Measurements from ENCODE around the gene ZFP82. TPM values are rescaled to one million over a fixed set of nuclear protein-coding genes. Genes with fewer than 3 reads are reported as not detected.

The ZFP82 gene
- polyA plus RNA-seq, 1 donor (not counting 4 experiments of a cell fraction or from before 2014, with no cell fraction given) = 3.2 TPM

DNA sequence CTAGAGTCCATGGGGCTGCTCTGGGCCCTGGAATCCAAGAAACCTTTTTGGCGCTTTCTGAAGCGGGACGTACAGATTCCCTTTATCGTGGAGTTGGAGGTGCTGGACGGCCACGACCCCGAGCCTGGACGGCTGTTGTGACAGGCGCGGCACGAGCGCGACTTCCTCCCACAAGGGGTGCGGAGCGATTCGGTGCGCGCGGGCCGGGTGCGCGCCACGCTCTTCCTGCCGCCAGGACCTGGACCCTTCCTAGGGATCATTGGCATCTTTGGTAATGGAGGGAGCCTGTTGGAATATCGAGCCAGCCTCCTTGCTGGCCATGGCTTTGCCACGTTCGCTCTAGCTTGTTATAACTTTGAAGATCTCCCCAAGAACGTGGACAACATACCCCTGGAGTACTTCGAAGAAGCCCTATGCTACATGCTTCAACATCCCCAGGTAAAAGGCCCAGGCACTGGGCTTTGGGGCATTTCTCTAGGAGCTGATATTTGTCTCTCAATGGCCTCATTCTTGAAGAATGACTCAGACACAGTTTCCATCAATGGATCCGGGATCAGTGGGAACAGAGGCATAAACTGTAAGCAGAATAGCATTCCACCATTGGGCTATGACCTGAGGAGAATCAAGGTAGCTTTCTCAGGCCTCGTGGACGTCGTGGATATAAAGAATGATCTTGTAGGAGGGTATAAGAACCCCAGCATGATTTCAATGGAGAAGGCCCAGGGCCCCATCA, 3.5 kb upstream of the ZFP82 start:
- H2AFZ ChIP-seq (ENCODE audit: control insufficient read depth, low read length) = peak overlapping the region; percentile 37
- H3K4me3 ChIP-seq (ENCODE audit: control insufficient read depth in 2 of 3, extremely low read depth in 1 of 3, insufficient read depth in 2 of 3, low read depth in 1 of 3, low read length in 3 of 3) = peak overlapping the region in 1 of 3 experiments; percentile 27
- dilution Hi-C loops (cut with MboI; ENCODE audit: extremely low pct_ligation_motif_present, low sequenced_read_pairs) = no loop called here
- H3K27me3 ChIP-seq (ENCODE audit: control insufficient read depth, extremely low read depth, insufficient read depth, low read length) = peaks cover 7% of the 10 kb centered on the region
- no peaks in the 10 kb centered on the region for H3K36me3 ChIP-seq (ENCODE audit: control insufficient read depth in 2 of 2, extremely low read depth in 1 of 2, insufficient read depth in 2 of 2, low read length in 2 of 2)
- FAIRE-seq (peak; percentile 39), DNase-seq (ENCODE audit: low read depth, low spot score) (no peak)
- peak overlapping the region; percentile 37 for H3K4me2 ChIP-seq (ENCODE audit: control insufficient read depth, extremely low read depth, insufficient read depth, low read depth, low read length)
- H3K4me1 ChIP-seq (ENCODE audit: control insufficient read depth, extremely low read depth, insufficient read depth, low read length) = peaks cover 8% of the 10 kb centered on the region
- H3K27ac ChIP-seq (ENCODE audit: control insufficient read depth, insufficient read depth, low read length) = no peak overlapping the region
- no peaks in the 10 kb centered on the region for H4K20me1 ChIP-seq (ENCODE audit: control insufficient read depth, extremely low read depth, insufficient read depth, low read length)
- no peaks in the 10 kb centered on the region for H3K9me1 ChIP-seq (ENCODE audit: control insufficient read depth, extremely low read depth, insufficient read depth, low read length)
- no peak overlapping the region for H3K9ac ChIP-seq (ENCODE audit: control insufficient read depth, extremely low read depth, insufficient read depth, low read length)
- H3K79me2 ChIP-seq (ENCODE audit: control insufficient read depth, insufficient read depth, low read length) = peaks cover 11% of the 10 kb centered on the region
- peaks cover 7% of the 10 kb centered on the region for H3K9me3 ChIP-seq (ENCODE audit: control insufficient read depth, low read depth, low read length)
- TF ChIP-seq, protein P1, sequence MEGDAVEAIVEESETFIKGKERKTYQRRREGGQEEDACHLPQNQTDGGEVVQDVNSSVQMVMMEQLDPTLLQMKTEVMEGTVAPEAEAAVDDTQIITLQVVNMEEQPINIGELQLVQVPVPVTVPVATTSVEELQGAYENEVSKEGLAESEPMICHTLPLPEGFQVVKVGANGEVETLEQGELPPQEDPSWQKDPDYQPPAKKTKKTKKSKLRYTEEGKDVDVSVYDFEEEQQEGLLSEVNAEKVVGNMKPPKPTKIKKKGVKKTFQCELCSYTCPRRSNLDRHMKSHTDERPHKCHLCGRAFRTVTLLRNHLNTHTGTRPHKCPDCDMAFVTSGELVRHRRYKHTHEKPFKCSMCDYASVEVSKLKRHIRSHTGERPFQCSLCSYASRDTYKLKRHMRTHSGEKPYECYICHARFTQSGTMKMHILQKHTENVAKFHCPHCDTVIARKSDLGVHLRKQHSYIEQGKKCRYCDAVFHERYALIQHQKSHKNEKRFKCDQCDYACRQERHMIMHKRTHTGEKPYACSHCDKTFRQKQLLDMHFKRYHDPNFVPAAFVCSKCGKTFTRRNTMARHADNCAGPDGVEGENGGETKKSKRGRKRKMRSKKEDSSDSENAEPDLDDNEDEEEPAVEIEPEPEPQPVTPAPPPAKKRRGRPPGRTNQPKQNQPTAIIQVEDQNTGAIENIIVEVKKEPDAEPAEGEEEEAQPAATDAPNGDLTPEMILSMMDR (optimal IDR thresholded peaks at IDR 0.05 in 1 of 3, IDR thresholded peaks at IDR 0.05 in 1 of 3, conservative IDR thresholded peaks at IDR 0.05 in 1 of 3; ENCODE audit: extremely low read depth in 1 of 3, insufficient read depth in 2 of 3, low read length in 3 of 3) = no peak
- no peak for TF ChIP-seq EZH2 (IDR thresholded peaks at IDR 0.05; ENCODE audit: low read length)

- H3K4me1 ChIP-seq (ENCODE audit: control insufficient read depth, extremely low read depth, insufficient read depth, low read length) = peaks cover 8% of the 10 kb centered on the region
- H3K9me3 ChIP-seq (ENCODE audit: control insufficient read depth, low read depth, low read length) = peaks cover 7% of the 10 kb centered on the region
- H4K20me1 ChIP-seq (ENCODE audit: control insufficient read depth, extremely low read depth, insufficient read depth, low read length) = no peaks in the 10 kb centered on the region
- H3K36me3 ChIP-seq (ENCODE audit: control insufficient read depth in 2 of 2, extremely low read depth in 1 of 2, insufficient read depth in 2 of 2, low read length in 2 of 2) = no peaks in the 10 kb centered on the region
- H3K4me3 ChIP-seq (ENCODE audit: control insufficient read depth in 2 of 3, extremely low read depth in 1 of 3, insufficient read depth in 2 of 3, low read depth in 1 of 3, low read length in 3 of 3) = peak overlapping the region in 2 of 3 experiments; percentile 8 to 27
- no peak overlapping the region for H3K27ac ChIP-seq (ENCODE audit: control insufficient read depth, insufficient read depth, low read length)
- H2AFZ ChIP-seq (ENCODE audit: control insufficient read depth, low read length) = peak overlapping the region; percentile 37
- H3K9me1 ChIP-seq (ENCODE audit: control insufficient read depth, extremely low read depth, insufficient read depth, low read length) = no peaks in the 10 kb centered on the region
- no peak for DNase-seq (ENCODE audit: low read depth, low spot score)
- peaks cover 7% of the 10 kb centered on the region for H3K27me3 ChIP-seq (ENCODE audit: control insufficient read depth, extremely low read depth, insufficient read depth, low read length)
- FAIRE-seq = no peak
- H3K9ac ChIP-seq (ENCODE audit: control insufficient read depth, extremely low read depth, insufficient read depth, low read length) = no peak overlapping the region
- H3K4me2 ChIP-seq (ENCODE audit: control insufficient read depth, extremely low read depth, insufficient read depth, low read depth, low read length) = peak overlapping the region; percentile 37
- TF ChIP-seq, protein P1 (optimal IDR thresholded peaks at IDR 0.05 in 1 of 3, IDR thresholded peaks at IDR 0.05 in 1 of 3, conservative IDR thresholded peaks at IDR 0.05 in 1 of 3; ENCODE audit: extremely low read depth in 1 of 3, insufficient read depth in 2 of 3, low read length in 3 of 3) = no peak
- TF ChIP-seq EZH2 (IDR thresholded peaks at IDR 0.05; ENCODE audit: low read length) = no peak
- dilution Hi-C loops (cut with MboI; ENCODE audit: extremely low pct_ligation_motif_present, low sequenced_read_pairs) = no loop called here
- H3K79me2 ChIP-seq (ENCODE audit: control insufficient read depth, insufficient read depth, low read length) = peaks cover 11% of the 10 kb centered on the region
Measured at GRCh38 chr19:36420961-36421748, 2.7 kb upstream of the ZFP82 start.
